ENCODE measurements around the gene TCAF1. TPM values are rescaled to one million over a fixed set of nuclear protein-coding genes. Genes with fewer than 3 reads are reported as not detected.

TCAF1 gene, protein sequence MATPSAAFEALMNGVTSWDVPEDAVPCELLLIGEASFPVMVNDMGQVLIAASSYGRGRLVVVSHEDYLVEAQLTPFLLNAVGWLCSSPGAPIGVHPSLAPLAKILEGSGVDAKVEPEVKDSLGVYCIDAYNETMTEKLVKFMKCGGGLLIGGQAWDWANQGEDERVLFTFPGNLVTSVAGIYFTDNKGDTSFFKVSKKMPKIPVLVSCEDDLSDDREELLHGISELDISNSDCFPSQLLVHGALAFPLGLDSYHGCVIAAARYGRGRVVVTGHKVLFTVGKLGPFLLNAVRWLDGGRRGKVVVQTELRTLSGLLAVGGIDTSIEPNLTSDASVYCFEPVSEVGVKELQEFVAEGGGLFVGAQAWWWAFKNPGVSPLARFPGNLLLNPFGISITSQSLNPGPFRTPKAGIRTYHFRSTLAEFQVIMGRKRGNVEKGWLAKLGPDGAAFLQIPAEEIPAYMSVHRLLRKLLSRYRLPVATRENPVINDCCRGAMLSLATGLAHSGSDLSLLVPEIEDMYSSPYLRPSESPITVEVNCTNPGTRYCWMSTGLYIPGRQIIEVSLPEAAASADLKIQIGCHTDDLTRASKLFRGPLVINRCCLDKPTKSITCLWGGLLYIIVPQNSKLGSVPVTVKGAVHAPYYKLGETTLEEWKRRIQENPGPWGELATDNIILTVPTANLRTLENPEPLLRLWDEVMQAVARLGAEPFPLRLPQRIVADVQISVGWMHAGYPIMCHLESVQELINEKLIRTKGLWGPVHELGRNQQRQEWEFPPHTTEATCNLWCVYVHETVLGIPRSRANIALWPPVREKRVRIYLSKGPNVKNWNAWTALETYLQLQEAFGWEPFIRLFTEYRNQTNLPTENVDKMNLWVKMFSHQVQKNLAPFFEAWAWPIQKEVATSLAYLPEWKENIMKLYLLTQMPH
- total RNA-seq = 10 to 100 TPM; 17.8 to 40.1 (median 26.5) TPM

DNA sequence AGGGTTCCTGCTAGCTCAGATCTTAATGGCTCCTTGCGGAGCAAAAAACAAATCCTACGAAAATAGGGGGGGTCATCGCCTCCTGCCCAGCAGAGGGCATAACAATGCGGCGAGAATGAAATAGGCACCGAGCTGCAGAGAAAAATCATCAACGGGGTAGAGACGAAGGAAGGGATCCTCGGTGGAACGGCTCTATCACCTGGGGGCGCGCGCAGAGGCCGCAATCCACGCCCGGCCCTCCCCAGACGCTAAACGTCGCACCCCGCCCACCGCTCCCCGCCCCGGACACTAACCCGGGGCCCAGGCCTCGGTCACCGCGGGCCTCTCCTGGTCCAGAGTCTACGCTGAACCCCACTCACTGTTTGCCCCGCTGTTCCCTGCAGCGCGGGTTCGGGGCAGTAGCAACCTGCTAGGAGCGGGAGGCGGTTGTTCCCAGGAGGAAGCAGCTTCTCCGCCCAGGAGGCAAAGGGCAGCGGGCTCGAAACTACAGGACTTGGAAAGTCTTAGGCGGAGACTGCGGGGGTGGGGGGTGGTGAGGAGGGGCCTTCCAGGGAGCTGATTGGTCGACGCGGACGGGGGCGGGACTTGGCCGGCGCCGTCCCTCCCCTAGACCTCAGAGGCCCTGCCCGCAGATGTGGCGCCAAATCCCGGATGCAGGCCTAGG is at the start of gene TCAF1:
Gene TCAF1, minus strand, starts transcription at position 509 of the 664 bp plus-strand sequence. CDS start 25,568 bp downstream, outside the sequence.
- H3K4me1 ChIP-seq = peaks cover 14 to 24% (median 19%) of the 10 kb centered on the region in 4 donors
- H3K9me3 ChIP-seq = no peaks in the 10 kb centered on the region
- ATAC-seq (ENCODE audit: low FRiP score in 2 of 2) = peak; percentile 99
- no peaks in the 10 kb centered on the region for H3K27me3 ChIP-seq
- H3K27ac ChIP-seq = peak within 1 kb of the TSS; percentile 92 to 98 (median 93)
- WGBS, 2 donors = 0 to 1% methylated on average over 22 to 39 of the region's 50 CpGs
- H3K4me3 ChIP-seq = peak within 1 kb of the TSS; percentile 66 to 95 (median 81)
- H3K36me3 ChIP-seq = no peaks in the 10 kb centered on the region
- peak; percentile 95 to 98 for DNase-seq
- TF ChIP-seq POLR2AphosphoS5 (IDR thresholded peaks at IDR 0.05) (peak; percentile 79 to 89), POLR2A (IDR thresholded peaks at IDR 0.05) (peak in 1 of 4 donors; percentile 73), EP300 (IDR thresholded peaks at IDR 0.05) (no peak)
- TF ChIP-seq, protein P1, sequence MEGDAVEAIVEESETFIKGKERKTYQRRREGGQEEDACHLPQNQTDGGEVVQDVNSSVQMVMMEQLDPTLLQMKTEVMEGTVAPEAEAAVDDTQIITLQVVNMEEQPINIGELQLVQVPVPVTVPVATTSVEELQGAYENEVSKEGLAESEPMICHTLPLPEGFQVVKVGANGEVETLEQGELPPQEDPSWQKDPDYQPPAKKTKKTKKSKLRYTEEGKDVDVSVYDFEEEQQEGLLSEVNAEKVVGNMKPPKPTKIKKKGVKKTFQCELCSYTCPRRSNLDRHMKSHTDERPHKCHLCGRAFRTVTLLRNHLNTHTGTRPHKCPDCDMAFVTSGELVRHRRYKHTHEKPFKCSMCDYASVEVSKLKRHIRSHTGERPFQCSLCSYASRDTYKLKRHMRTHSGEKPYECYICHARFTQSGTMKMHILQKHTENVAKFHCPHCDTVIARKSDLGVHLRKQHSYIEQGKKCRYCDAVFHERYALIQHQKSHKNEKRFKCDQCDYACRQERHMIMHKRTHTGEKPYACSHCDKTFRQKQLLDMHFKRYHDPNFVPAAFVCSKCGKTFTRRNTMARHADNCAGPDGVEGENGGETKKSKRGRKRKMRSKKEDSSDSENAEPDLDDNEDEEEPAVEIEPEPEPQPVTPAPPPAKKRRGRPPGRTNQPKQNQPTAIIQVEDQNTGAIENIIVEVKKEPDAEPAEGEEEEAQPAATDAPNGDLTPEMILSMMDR (IDR thresholded peaks at IDR 0.05) = peak in 4 of 6 experiments; percentile 4 to 33 (median 12)

GRCh38 chr7:143948733-143949132 is 46.8 kb upstream of the TCAF1 start:
- TF ChIP-seq POLR2AphosphoS5 (IDR thresholded peaks at IDR 0.05) = no peak
- no peak for TF ChIP-seq POLR2A (IDR thresholded peaks at IDR 0.05)
- TF ChIP-seq, protein P1 (IDR thresholded peaks at IDR 0.05) = no peak
- TF ChIP-seq EP300 (IDR thresholded peaks at IDR 0.05) = no peak
- DNase-seq = no peak
- no peaks in the 10 kb centered on the region for H3K9me3 ChIP-seq
- H3K4me3 ChIP-seq = no peak overlapping the region
- no peaks in the 10 kb centered on the region for H3K4me1 ChIP-seq
- WGBS, 2 donors = 48 to 76% methylated on average over 2 of the region's 2 CpGs
- no peak for ATAC-seq (ENCODE audit: low FRiP score in 2 of 2)
- H3K27me3 ChIP-seq = no peaks in the 10 kb centered on the region
- no peaks in the 10 kb centered on the region for H3K36me3 ChIP-seq
- H3K27ac ChIP-seq = no peak overlapping the region

DNA sequence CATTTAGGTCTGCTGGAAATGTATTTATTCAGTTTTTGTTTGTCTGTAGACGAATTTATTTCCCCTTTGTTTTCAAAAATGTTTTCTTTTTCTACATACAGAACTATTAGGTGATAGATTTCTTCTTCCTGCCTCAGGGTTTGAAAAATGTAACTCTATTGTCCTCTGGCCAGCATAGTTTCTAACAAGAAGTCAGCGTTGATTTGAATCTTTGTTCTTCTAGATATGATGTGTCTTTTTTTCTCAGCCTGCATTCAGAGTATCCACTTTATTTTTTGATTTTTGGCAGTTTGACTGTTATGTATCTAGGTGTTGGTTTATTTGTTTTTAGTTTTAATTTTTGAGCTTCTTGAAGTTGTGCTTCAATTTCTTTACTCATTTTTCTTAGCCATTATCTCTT is 45.1 kb upstream of the TCAF1 start:
- H3K4me1 ChIP-seq = no peaks in the 10 kb centered on the region
- no peak overlapping the region for H3K27ac ChIP-seq
- H3K4me3 ChIP-seq = no peak overlapping the region
- no peaks in the 10 kb centered on the region for H3K27me3 ChIP-seq
- ATAC-seq (ENCODE audit: low FRiP score in 2 of 2) = no peak
- TF ChIP-seq POLR2A (IDR thresholded peaks at IDR 0.05) (no peak), POLR2AphosphoS5 (IDR thresholded peaks at IDR 0.05) (no peak), EP300 (IDR thresholded peaks at IDR 0.05) (no peak)
- TF ChIP-seq, protein P1 (IDR thresholded peaks at IDR 0.05) = no peak
- no peak for DNase-seq
- no peaks in the 10 kb centered on the region for H3K36me3 ChIP-seq
- H3K9me3 ChIP-seq = no peaks in the 10 kb centered on the region
- 42 to 90% methylated on average over 2 of the region's 2 CpGs for WGBS, 2 donors

GRCh38 chr7:143945423-143945822 is 43.4 kb upstream of the TCAF1 start:
- no peaks in the 10 kb centered on the region for H3K27me3 ChIP-seq
- H3K4me1 ChIP-seq = no peaks in the 10 kb centered on the region
- no peaks in the 10 kb centered on the region for H3K36me3 ChIP-seq
- DNase-seq = no peak
- H3K9me3 ChIP-seq = no peaks in the 10 kb centered on the region
- no peak overlapping the region for H3K4me3 ChIP-seq
- no peak for TF ChIP-seq POLR2A (IDR thresholded peaks at IDR 0.05)
- 84 to 94% methylated on average over 4 of the region's 4 CpGs for WGBS, 2 donors
- no peak overlapping the region for H3K27ac ChIP-seq
- no peak for ATAC-seq (ENCODE audit: low FRiP score in 2 of 2)
